Activated CD4-positive, alpha-beta memory T cell treated with anti-CD3 and anti-CD28 coated beads for 36 hours (primary cell): ENCODE results near the gene CLEC12A. TPM values are rescaled to one million over a fixed set of nuclear protein-coding genes. Genes with fewer than 3 reads are reported as not detected.
"Not testable (repeated sequence)": the region's sequence is repeated elsewhere in the genome, so short reads cannot be mapped to it uniquely, and the experiment has no call there.

Source experiments
- CTCF ChIA-PET: fragments of 350-600 bp; sonication (Branson Sonifier 250); formaldehyde crosslinking; loops from one replicate; lab custom pipeline; 2021; ENCODE audit warnings: antibody characterized with exemption, inconsistent platforms; lab: Charles Lee
- POLR2A ChIA-PET: fragments of 350-600 bp; sonication (Branson Sonifier 250); formaldehyde crosslinking; loops from one replicate; lab custom pipeline; 2021; ENCODE audit warnings: antibody characterized with exemption; lab: Charles Lee
- DNase-seq: peaks from one replicate; pipeline ENCODE4 v3.0.0-alpha.2; 2020
- H3K27ac Mint-ChIP-seq: one replicate; pipeline ENCODE4 v1.8.0; 2021; ENCODE audit warnings: mixed read lengths
- H3K27me3 Mint-ChIP-seq: one replicate; pipeline ENCODE4 v1.8.0; 2021; ENCODE audit warnings: mixed read lengths
- H3K36me3 Mint-ChIP-seq: one replicate; pipeline ENCODE4 v1.8.0; 2021; ENCODE audit warnings: mixed read lengths
- H3K4me1 Mint-ChIP-seq: one replicate; pipeline ENCODE4 v1.8.0; 2021; ENCODE audit warnings: low read depth, mixed read lengths
- H3K4me3 Mint-ChIP-seq: one replicate; pipeline ENCODE4 v1.8.0; 2021; ENCODE audit warnings: mild to moderate bottlenecking, mixed read lengths
- H3K9me3 Mint-ChIP-seq: one replicate; pipeline ENCODE4 v1.8.0; 2021; ENCODE audit warnings: mixed read lengths
- intact Hi-C: fragments of 100-400 bp; cut with micrococcal nuclease; formaldehyde crosslinking; loops from one replicate; pipeline ENCODE4 v1.15.1; 2023
- total RNA-seq, 2 experiments: library from RNA; stranded (reverse); gene quantifications; one replicate each; pipeline ENCODE4 v1.2.3, GENCODE V29; 2021

CLEC12A gene
- total RNA-seq, 2 experiments from 2014 or later: not detected

- ChIA-PET POLR2A (no interaction called here), CTCF (no interaction called here)
- intact Hi-C loops: loop anchor here (5.0 to 10.0 kb wide), 3 partner anchors 69 to 272 kb away; partner anchors contain the start of genes CLEC12B and GABARAPL1
- Mint-ChIP-seq H3K27ac (peak overlapping the region; percentile 35), H3K4me1 (peaks cover 20% of the 10 kb centered on the region), H3K27me3 (peaks cover 4% of the 10 kb centered on the region), H3K9me3 (no peaks in the 10 kb centered on the region), H3K36me3 (no peaks in the 10 kb centered on the region), H3K4me3 (peak overlapping the region; percentile 79)
- peak; percentile 72 for DNase-seq
These were observed 28.0 kb upstream of the CLEC12A start for GRCh38 chr12:9943240-9943639.

GRCh38 chr12:9944391-9944790 is 26.8 kb upstream of the CLEC12A start:
- Mint-ChIP-seq H3K36me3 (no peaks in the 10 kb centered on the region), H3K27ac (no peak overlapping the region), H3K9me3 (no peaks in the 10 kb centered on the region), H3K4me3 (peak overlapping the region; percentile 2), H3K4me1 (peaks cover 32% of the 10 kb centered on the region), H3K27me3 (peaks cover 3% of the 10 kb centered on the region)
- no peak for DNase-seq
- intact Hi-C loops: loop anchor here (5.0 to 10.0 kb wide), 3 partner anchors 68 to 270 kb away; partner anchors contain the start of genes CLEC12B and GABARAPL1
- CTCF ChIA-PET: interaction anchor here (0.9 to 1.0 kb wide), 2 partner anchors 66 to 194 kb away, joined by 4 read pairs; no protein-coding TSS in a partner anchor
- POLR2A ChIA-PET: no interaction called here

- Mint-ChIP-seq H3K4me1 (peaks cover 47% of the 10 kb centered on the region), H3K27ac (no peak overlapping the region), H3K4me3 (no peak overlapping the region)
These were observed 23.5 kb upstream of the CLEC12A start for GRCh38 chr12:9947674-9948073.

DNA sequence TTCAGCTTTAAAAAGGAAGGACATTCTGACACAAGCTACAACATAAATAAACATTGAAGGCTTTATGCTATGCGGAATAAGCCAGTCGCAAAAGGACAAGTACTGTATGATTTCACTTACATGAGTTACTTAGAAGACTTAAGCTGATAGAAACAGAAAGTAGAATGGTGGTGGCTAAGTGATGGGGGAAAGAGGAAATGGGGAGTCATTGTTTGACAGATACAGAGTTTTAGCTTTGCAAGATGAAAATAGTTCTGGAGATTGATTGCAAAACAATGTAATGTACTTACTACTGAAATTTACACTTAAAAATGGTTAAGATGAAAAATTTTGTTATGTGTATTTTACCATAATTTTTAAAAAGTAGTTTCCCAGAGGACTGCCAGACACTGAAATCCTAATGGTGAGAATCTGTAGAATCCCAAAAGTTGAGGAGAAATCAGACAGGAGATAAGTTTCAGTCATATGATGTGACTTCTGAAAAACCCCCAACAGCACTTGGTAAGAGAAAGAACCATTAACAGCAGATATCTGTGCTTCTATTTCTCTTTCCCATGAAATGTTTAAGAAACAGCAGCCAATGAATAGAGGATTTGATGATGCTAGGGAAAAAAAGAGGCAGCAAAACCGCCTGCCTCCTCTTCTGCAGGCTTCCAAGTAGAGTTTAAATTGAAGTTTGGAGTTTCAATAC is 22.5 kb upstream of the CLEC12A start:
- Mint-ChIP-seq H3K36me3 (no peaks in the 10 kb centered on the region), H3K27ac (no peak overlapping the region), H3K4me1 (peaks cover 42% of the 10 kb centered on the region), H3K9me3 (no peaks in the 10 kb centered on the region), H3K4me3 (no peak overlapping the region), H3K27me3 (no peaks in the 10 kb centered on the region)
- ChIA-PET POLR2A (interaction anchor here (0.9 kb wide), 1 partner anchor 42 kb away, joined by 3 read pairs; no protein-coding TSS in a partner anchor), CTCF (interaction anchor here (0.6 to 1.0 kb wide), 2 partner anchors 190 to 192 kb away, joined by 3 read pairs; no protein-coding TSS in a partner anchor)
- intact Hi-C loops: loop anchor here (2.0 to 10.0 kb wide), 2 partner anchors 84 to 266 kb away; partner anchors contain the start of gene GABARAPL1
- no peak for DNase-seq

More at GRCh38 chr12:9947674-9948073, 23.5 kb upstream of the CLEC12A start:
- Mint-ChIP-seq H3K36me3 (no peaks in the 10 kb centered on the region), H3K9me3 (no peaks in the 10 kb centered on the region), H3K27me3 (peaks cover 3% of the 10 kb centered on the region)
- CTCF ChIA-PET: interaction anchor here (0.9 kb wide), 1 partner anchor 204 kb away, joined by 3 read pairs; no protein-coding TSS in a partner anchor
- intact Hi-C loops: loop anchor here (2.0 to 10.0 kb wide), 2 partner anchors 83 to 267 kb away; partner anchors contain the start of gene GABARAPL1
- no peak for DNase-seq
- POLR2A ChIA-PET: no interaction called here

GRCh38 chr12:9951026-9951675 is 20.1 kb upstream of the CLEC12A start:
- no peaks in the 10 kb centered on the region for H3K9me3 Mint-ChIP-seq
- H3K27ac Mint-ChIP-seq: peak overlapping the region; percentile 52
- CTCF ChIA-PET: interaction anchor here (1.1 to 1.7 kb wide), 2 partner anchors 188 to 190 kb away, joined by 3 to 6 read pairs; no protein-coding TSS in a partner anchor
- intact Hi-C loops: no loop called here
- H3K4me1 Mint-ChIP-seq: peaks cover 38% of the 10 kb centered on the region
- H3K4me3 Mint-ChIP-seq: no peak overlapping the region
- POLR2A ChIA-PET: no interaction called here
- no peaks in the 10 kb centered on the region for H3K36me3 Mint-ChIP-seq
- no peaks in the 10 kb centered on the region for H3K27me3 Mint-ChIP-seq
- DNase-seq: peak; percentile 57

GRCh38 chr12:9952954-9953729 is 18.1 kb upstream of the CLEC12A start:
- H3K36me3 Mint-ChIP-seq, CTCF ChIA-PET, H3K4me3 Mint-ChIP-seq, H3K9me3 Mint-ChIP-seq, H3K27ac Mint-ChIP-seq, intact Hi-C loops, POLR2A ChIA-PET, H3K27me3 Mint-ChIP-seq, DNase-seq: not testable (repeated sequence)
- H3K4me1 Mint-ChIP-seq: peaks cover 46% of the 10 kb centered on the region

GRCh38 chr12:9957834-9958233 is 13.4 kb upstream of the CLEC12A start:
- Mint-ChIP-seq H3K27ac (no peak overlapping the region), H3K4me1 (peaks cover 19% of the 10 kb centered on the region), H3K9me3 (no peaks in the 10 kb centered on the region), H3K27me3 (no peaks in the 10 kb centered on the region), H3K4me3 (no peak overlapping the region), H3K36me3 (no peaks in the 10 kb centered on the region)
- POLR2A ChIA-PET: no interaction called here
- CTCF ChIA-PET: interaction anchor here (0.7 kb wide), 1 partner anchor 20 kb away, joined by 3 read pairs; no protein-coding TSS in a partner anchor
- intact Hi-C loops: no loop called here
- DNase-seq: no peak

GRCh38 chr12:9960590-9960989 is 10.6 kb upstream of the CLEC12A start:
- Mint-ChIP-seq H3K4me1 (peaks cover 19% of the 10 kb centered on the region), H3K27me3 (no peaks in the 10 kb centered on the region), H3K27ac (no peak overlapping the region), H3K4me3 (no peak overlapping the region), H3K36me3 (no peaks in the 10 kb centered on the region), H3K9me3 (no peaks in the 10 kb centered on the region)
- intact Hi-C loops: no loop called here
- ChIA-PET POLR2A (no interaction called here), CTCF (interaction anchor here (1.0 kb wide), 1 partner anchor 210 kb away, joined by 4 read pairs; no protein-coding TSS in a partner anchor)
- DNase-seq: no peak

- intact Hi-C loops: no loop called here
- DNase-seq: no peak
- Mint-ChIP-seq H3K9me3 (no peaks in the 10 kb centered on the region), H3K4me3 (no peak overlapping the region), H3K4me1 (peaks cover 17% of the 10 kb centered on the region), H3K27ac (no peak overlapping the region), H3K27me3 (no peaks in the 10 kb centered on the region), H3K36me3 (no peaks in the 10 kb centered on the region)
- ChIA-PET POLR2A (no interaction called here), CTCF (no interaction called here)
These were observed 10.1 kb upstream of the CLEC12A start for GRCh38 chr12:9961106-9961505.

DNA sequence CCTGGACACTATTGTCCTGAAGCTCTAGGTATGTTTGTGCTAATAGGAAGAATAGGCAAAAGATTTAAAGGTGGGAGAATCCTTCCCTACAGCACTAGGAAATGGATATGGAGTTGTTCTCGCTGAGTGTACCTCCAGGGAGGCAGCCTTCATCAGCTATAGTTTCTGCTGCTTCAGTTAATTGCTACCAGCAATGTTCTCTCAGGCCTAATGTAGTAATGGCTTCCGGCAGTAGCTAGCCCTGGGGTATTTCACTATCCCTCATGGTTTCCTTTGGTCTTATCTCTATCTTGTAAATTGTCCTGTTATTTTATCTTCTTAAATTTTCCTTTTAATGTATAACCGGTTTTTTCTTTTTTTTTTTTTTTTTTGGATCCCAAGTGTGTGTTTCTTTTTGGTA is 9.3 kb upstream of the CLEC12A start:
- CTCF ChIA-PET: no interaction called here

DNA sequence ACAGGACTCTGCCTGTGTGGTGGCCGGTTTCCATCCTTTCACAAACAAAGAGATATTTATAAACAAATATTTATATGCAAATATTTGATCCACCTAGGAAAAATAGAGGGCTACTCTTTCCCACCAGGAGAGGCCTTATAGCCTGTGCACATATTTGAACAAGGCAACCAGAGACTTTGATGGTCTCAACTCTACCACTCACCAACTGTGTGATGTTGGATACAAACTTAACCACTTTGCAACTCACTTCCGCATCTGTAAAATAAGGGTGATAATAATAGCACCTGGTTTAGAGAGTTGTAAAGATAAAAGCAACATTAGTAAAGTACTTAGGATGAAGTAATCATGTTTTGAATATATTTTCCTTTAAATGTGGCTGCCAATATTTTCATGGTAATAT is 1.5 kb upstream of the CLEC12A start:
- CTCF ChIA-PET: no interaction called here
- Mint-ChIP-seq H3K9me3 (no peaks in the 10 kb centered on the region), H3K27ac (no peak overlapping the region), H3K4me3 (no peak overlapping the region), H3K36me3 (no peaks in the 10 kb centered on the region), H3K27me3 (no peaks in the 10 kb centered on the region), H3K4me1 (no peaks in the 10 kb centered on the region)
- POLR2A ChIA-PET: no interaction called here
- no peak for DNase-seq
- intact Hi-C loops: no loop called here

More for the DNA sequence above, 9.3 kb upstream of the CLEC12A start:
- DNase-seq: no peak
- POLR2A ChIA-PET: no interaction called here
- H3K36me3 Mint-ChIP-seq: no peaks in the 10 kb centered on the region
- no peaks in the 10 kb centered on the region for H3K27me3 Mint-ChIP-seq
- intact Hi-C loops: no loop called here
- H3K27ac Mint-ChIP-seq: no peak overlapping the region
- H3K4me1 Mint-ChIP-seq: peaks cover 17% of the 10 kb centered on the region
- H3K9me3 Mint-ChIP-seq: no peaks in the 10 kb centered on the region
- H3K4me3 Mint-ChIP-seq: no peak overlapping the region
